MG63 (cell line): Measurements from ENCODE around the gene MFSD12. TPM values are rescaled to one million over a fixed set of nuclear protein-coding genes. Genes with fewer than 3 reads are reported as not detected.

Source experiments
- DNase-seq: peaks from one replicate; pipeline ENCODE4 v3.0.0-alpha.2; 2020
- H3K27me3 ChIP-seq: fragments of 250-450 bp; sonication (Bioruptor Pico); 2 replicates; pipeline ENCODE4 v1.5.1; 2020; ENCODE audit warnings: mild to moderate bottlenecking, moderate library complexity
- H3K36me3 ChIP-seq: fragments of 250-450 bp; sonication (Bioruptor Pico); 2 replicates; pipeline ENCODE4 v1.5.1; 2020; ENCODE audit warnings: mild to moderate bottlenecking, moderate library complexity
- H3K4me3 ChIP-seq: fragments of 250-450 bp; sonication (Bioruptor Pico); 2 replicates; pipeline ENCODE4 v1.5.1; 2020; ENCODE audit warnings: mild to moderate bottlenecking, moderate library complexity
- H3K9me3 ChIP-seq: fragments of 250-450 bp; sonication (Bioruptor Pico); 2 replicates; pipeline ENCODE4 v1.5.1; 2020; ENCODE audit warnings: mild to moderate bottlenecking, moderate library complexity
- total RNA-seq: library from RNA; depleted of rRNA; stranded (reverse); fragments of >200 nt; shearing (Covaris generic); gene quantifications from 2 replicates; pipeline ENCODE4 v1.2.3, GENCODE V29; 2014; ENCODE audit warnings: low replicate concordance; rRNA removed

The MFSD12 gene
- total RNA-seq = 17.6 and 26.4 TPM in 2 replicates

DNA sequence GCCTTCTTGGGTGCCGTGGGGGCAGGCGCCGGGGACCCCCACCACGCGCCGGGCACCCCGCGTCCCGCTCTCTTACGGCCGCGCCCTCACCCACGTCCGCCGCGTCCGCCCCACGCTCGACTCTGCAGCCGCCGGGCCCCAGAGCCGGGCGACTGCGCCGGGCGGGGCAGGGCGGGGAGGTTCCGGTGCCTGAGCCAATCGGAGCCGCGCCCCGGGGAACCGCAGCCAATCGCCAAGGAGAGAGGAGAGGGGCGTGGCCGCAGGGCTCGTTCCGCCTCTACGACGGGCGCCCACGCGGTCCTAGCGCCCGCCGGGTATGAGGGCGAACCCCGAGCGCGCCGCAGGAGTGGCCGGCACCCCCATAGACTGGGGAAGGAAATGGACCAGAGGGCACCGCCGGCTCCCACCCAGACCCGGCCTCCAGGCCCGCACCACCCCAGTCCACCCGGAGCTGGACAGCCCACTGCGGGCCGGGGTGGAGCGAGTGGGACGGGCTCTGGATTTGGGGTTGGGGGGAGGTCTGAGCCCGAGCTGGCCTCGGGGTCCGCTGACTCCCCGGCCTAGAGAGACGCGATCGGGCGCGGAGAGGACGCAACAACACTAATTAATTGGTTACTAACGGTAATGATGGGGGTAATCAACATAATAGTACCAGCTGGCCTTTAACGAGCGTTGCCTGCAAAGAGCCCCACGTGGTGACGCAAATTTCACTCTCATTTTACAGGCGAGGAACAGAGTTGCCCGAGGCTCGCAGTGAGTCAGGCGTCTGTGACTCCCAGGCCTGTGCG is at the start of gene MFSD12:
Gene MFSD12, minus strand, starts transcription at position 126 of the 788 bp plus-strand sequence. CDS start 183 bp downstream, outside the sequence.
- no peaks in the 10 kb centered on the region for H3K36me3 ChIP-seq
- peak within 1 kb of the TSS; percentile 71 for H3K4me3 ChIP-seq
- DNase-seq = peak; percentile 88
- H3K27me3 ChIP-seq = no peaks in the 10 kb centered on the region
- no peaks in the 10 kb centered on the region for H3K9me3 ChIP-seq

- H3K36me3 ChIP-seq = no peaks in the 10 kb centered on the region
- H3K27me3 ChIP-seq = no peaks in the 10 kb centered on the region
- DNase-seq = peak; percentile 76
- H3K9me3 ChIP-seq = no peaks in the 10 kb centered on the region
- peak within 1 kb of the TSS; percentile 54 for H3K4me3 ChIP-seq
Measured at GRCh38 chr19:3606690-3607289, 49.4 kb upstream of the MFSD12 start, which contains the start of gene TBXA2R. TBXA2R (minus strand) TSS chr19:3606875; CDS start chr19:3600634, 6,241 bp downstream.

GRCh38 chr19:3606174-3606689 is 48.8 kb upstream of the MFSD12 start:
- Histone ChIP-seq H3K27me3 (no peaks in the 10 kb centered on the region), H3K36me3 (no peaks in the 10 kb centered on the region), H3K9me3 (no peaks in the 10 kb centered on the region), H3K4me3 (peak overlapping the region; percentile 54)
- DNase-seq = no peak

DNA sequence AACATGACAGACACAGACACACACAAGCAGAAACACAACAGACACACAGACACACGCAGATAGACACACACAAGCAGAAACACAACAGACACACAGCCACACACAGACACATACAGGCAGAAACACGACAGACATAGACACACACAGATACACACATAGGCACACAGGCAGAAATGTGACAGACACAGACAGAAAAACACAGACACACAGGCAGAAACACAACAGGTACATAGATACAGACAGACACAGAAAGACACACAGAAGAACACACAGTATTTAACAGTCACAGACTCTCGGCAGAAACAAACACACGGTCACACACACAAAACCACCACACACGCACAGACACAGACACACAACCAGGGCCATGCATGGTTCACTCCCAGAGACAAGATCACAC is 48.4 kb upstream of the MFSD12 start:
- H3K4me3 ChIP-seq = peak overlapping the region; percentile 54
- H3K36me3 ChIP-seq = no peaks in the 10 kb centered on the region
- H3K9me3 ChIP-seq = no peaks in the 10 kb centered on the region
- H3K27me3 ChIP-seq = no peaks in the 10 kb centered on the region
- DNase-seq = no peak

DNA sequence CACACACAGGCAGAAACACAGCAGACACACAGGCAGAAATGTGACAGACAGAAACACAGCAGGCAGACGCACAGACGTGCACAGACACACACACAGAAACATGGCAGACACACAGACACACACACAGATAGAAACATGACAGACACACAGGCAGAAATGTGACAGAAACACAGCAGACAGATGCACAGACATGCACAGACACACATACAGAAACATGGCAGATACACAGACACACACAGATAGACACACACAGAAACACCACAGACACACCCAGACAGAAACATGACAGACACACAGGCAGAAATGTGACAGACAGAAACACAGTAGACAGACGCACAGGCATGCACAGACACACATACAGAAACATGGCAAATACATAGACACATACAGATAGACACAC is 48.0 kb upstream of the MFSD12 start:
- Histone ChIP-seq H3K4me3 (no peak overlapping the region; the same call in 1 of the 2 replicates), H3K9me3 (no peaks in the 10 kb centered on the region), H3K36me3 (no peaks in the 10 kb centered on the region), H3K27me3 (no peaks in the 10 kb centered on the region)
- DNase-seq = no peak

GRCh38 chr19:3604987-3605343 is 47.6 kb upstream of the MFSD12 start:
- DNase-seq = no peak
- Histone ChIP-seq H3K36me3 (no peaks in the 10 kb centered on the region), H3K4me3 (no peak overlapping the region), H3K9me3 (no peaks in the 10 kb centered on the region), H3K27me3 (no peaks in the 10 kb centered on the region)

DNA sequence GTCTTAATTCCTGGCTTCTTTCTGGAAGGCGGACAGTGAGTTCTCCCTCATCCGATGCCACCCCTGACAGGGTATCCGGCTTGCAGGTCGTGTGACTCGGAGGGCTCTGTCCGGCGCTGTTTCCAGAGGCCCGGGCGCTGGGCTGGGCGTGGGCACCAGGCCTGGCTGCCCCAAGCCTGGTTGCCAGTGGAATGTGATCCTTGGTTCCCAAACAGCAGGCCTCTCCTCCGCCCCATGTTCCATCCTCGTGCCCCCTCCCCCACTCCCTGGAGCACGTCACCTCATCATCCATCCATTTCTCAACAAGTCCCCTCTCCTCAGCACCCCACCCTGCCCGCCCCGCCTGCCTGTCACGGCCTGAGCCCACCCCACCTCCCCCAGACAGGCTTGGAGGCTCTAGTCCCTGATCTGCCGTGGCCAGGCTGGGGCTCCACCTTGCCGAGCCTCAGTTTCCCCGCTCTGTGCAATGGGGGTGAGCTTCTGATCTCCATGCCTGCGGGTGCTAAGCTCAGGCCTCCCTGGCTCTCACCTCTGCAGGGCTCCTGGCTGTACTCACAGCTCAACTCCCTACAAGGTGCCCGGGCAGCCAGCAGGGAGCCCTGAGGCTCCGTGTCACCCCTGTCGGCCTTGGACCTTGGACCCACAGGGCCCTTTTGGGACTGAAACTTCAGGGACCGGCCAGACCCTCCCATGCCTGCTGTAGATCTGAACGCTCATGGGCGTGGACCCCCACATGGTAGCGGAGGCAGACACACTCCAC is 47.0 kb upstream of the MFSD12 start:
- Histone ChIP-seq H3K9me3 (no peaks in the 10 kb centered on the region), H3K4me3 (no peak overlapping the region), H3K27me3 (no peaks in the 10 kb centered on the region), H3K36me3 (no peaks in the 10 kb centered on the region)
- DNase-seq = no peak

- DNase-seq = no peak
- no peaks in the 10 kb centered on the region for H3K36me3 ChIP-seq
- H3K27me3 ChIP-seq = no peaks in the 10 kb centered on the region
- no peaks in the 10 kb centered on the region for H3K9me3 ChIP-seq
- no peak overlapping the region for H3K4me3 ChIP-seq
Measured at GRCh38 chr19:3603121-3603811, 45.9 kb upstream of the MFSD12 start.

GRCh38 chr19:3601021-3601420 is 43.6 kb upstream of the MFSD12 start:
- H3K27me3 ChIP-seq = no peaks in the 10 kb centered on the region
- H3K9me3 ChIP-seq = no peaks in the 10 kb centered on the region
- no peak for DNase-seq
- H3K4me3 ChIP-seq = no peak overlapping the region
- no peaks in the 10 kb centered on the region for H3K36me3 ChIP-seq

- Histone ChIP-seq H3K36me3 (no peaks in the 10 kb centered on the region), H3K27me3 (no peaks in the 10 kb centered on the region), H3K4me3 (no peak overlapping the region), H3K9me3 (no peaks in the 10 kb centered on the region)
- no peak for DNase-seq
Measured at GRCh38 chr19:3599776-3600187, 42.4 kb upstream of the MFSD12 start.

DNA sequence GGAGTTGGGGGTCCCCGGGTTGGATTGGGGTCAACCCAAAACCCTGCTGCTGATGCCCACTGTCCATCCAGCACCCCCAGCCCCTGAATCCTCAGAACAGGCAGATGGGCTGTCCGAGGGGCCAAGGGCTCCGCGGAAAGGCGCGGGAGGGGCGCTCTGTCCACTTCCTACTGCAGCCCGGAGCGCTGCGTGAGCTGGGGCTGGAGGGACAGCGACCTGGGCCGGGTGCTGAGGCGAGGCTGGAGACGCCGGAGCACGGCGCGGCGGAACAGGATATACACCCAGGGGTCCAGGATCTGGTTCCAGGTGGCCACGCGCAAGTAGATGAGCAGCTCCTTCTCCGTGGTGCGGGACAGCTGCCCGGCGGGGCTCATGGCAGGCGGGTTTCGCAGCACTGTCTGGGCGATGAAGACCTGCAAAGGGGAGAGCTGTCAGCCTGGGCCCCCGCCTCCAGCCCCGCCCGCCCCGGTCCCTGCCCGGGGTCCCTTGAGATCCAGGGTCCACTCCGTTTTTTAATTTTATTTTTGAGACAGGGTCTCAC is 38.2 kb upstream of the MFSD12 start:
- H3K9me3 ChIP-seq = no peaks in the 10 kb centered on the region
- no peaks in the 10 kb centered on the region for H3K27me3 ChIP-seq
- no peak for DNase-seq
- H3K36me3 ChIP-seq = no peaks in the 10 kb centered on the region
- H3K4me3 ChIP-seq = no peak overlapping the region

GRCh38 chr19:3593156-3593555 is 35.8 kb upstream of the MFSD12 start:
- no peaks in the 10 kb centered on the region for H3K9me3 ChIP-seq
- no peaks in the 10 kb centered on the region for H3K36me3 ChIP-seq
- H3K27me3 ChIP-seq = no peaks in the 10 kb centered on the region
- no peak for DNase-seq
- no peak overlapping the region for H3K4me3 ChIP-seq

DNA sequence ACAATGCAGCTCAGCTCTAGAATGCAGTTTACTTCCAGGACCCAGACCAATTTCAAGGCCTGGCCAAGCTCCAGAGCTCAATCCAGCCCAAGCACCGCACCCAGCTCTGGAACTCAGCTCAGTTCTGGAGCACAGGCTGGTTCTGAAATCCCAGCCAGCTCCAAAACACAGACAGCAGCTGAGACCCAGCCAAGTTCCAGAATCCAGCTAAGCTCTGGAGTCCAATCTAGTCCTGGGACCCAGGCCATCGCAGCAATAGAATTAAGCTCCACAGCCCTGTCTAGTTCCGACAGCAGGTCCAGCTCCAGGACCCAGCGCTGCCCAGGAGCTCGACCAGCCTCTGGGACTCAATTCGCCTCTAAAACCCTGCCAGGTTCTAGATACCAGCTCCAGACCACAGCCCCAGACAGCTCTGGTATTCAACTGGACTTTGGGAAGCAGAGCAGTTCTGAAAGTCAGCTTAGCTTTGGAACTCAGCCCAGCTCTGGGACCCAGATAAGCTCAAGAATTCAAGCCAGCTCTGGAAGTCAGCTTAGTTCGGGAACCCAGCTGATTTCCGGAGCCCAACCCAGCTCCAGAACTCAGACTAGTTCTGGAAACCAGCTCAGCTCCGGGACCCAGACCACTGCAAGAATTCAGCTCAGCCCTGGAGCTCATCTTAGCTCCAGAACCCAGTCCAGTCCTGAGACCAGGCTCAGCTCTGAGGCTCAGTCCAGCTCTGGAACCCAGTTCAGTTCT is 34.7 kb upstream of the MFSD12 start:
- no peak overlapping the region for H3K4me3 ChIP-seq
- no peaks in the 10 kb centered on the region for H3K27me3 ChIP-seq
- H3K36me3 ChIP-seq = no peaks in the 10 kb centered on the region
- no peaks in the 10 kb centered on the region for H3K9me3 ChIP-seq
- no peak for DNase-seq

DNA sequence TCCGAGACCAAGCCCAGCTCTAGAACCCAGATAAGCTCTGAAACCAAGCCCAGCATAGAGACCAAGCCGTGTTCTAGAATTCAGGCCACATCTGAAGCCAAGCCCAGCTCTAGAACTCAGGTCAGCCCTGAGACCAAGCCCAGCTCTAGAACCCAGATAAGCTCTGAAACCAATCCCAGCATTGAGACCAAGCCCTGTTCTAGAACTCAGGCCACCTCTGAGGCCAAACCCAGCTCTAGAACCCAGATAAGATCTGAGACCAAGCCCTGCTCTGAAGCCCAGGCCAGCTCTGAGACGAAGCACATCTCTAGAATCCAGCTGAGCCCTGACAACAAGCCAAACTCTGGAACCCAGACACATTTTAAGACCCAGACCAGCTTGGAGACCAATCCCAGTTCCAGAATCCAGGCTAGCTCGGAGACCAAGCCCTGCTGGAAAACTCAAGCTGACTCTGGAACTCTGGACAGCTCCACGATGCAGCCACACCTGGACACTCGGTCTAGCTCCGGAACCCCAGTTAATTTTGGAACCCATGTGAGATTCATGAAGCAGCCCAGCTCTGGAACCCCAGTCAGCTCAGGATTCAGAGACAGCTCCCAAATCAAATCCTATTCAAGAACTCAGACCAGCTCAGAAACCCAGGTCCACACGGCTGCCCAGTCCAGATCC is 33.7 kb upstream of the MFSD12 start:
- no peak overlapping the region for H3K4me3 ChIP-seq
- no peaks in the 10 kb centered on the region for H3K9me3 ChIP-seq
- no peaks in the 10 kb centered on the region for H3K36me3 ChIP-seq
- H3K27me3 ChIP-seq = no peaks in the 10 kb centered on the region
- no peak for DNase-seq

DNA sequence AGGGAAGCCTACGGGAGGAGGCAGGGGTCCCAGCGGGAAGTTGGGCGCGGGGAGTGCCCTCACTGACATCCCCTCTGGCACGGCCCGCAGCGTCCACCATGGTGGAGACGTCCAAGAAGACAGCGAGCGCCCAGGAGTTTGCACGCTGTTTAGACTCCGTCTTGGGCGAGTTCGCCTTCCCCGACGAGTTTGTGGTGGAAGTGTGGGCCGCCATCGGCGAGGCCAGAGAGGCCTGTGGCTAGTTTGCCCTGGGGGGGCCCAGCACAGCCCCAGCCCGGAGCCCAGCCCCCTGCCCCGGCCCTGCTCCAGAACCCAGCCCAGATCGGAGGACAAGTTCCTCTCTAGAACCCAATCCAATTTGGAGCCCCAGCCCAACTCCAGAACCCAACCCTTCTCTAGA is 32.6 kb upstream of the MFSD12 start:
- no peak for DNase-seq
- Histone ChIP-seq H3K27me3 (0 out of 2 replicates have a peak, but pooled peaks cover 4% of the 10 kb centered on the region), H3K36me3 (no peaks in the 10 kb centered on the region), H3K9me3 (no peaks in the 10 kb centered on the region), H3K4me3 (no peak overlapping the region)
